ENCODE data around the gene TFDP3.

GRCh38 chrX:133191739-133192039 lies 26.5 kb downstream of the TFDP3 start:
- TF ChIP-seq POLR2A (IDR thresholded peaks at IDR 0.05; ENCODE audit: low read length) (no peak), GATA1 (IDR thresholded peaks at IDR 0.05; ENCODE audit: low read depth, low read length) (no peak)
